Motor neuron (in vitro differentiated cells): ENCODE results near the gene OPCML. TPM values are rescaled to one million over a fixed set of nuclear protein-coding genes. Genes with fewer than 3 reads are reported as not detected.

Source experiments
- ATAC-seq, 8 experiments: fragments of 200-7000 bp; cut with Tn5 transposase; replicated peaks in 6 of 8; 2 replicates each; pipeline ENCODE4 v1.8.0; 2021; ENCODE audit warnings: mild to moderate bottlenecking in 8 of 8, moderate library complexity in 8 of 8
- H3K27ac ChIP-seq, 2 donors: fragments of 250-450 bp; sonication (Bioruptor Pico); 2 replicates each; pipeline ENCODE4 v1.9.0; 2021; ENCODE audit warnings: antibody characterized with exemption in 2 of 2, mild to moderate bottlenecking in 2 of 2, moderate library complexity in 1 of 2
- H3K4me1 ChIP-seq, 2 donors: fragments of 250-450 bp; sonication (Bioruptor Pico); replicated peaks in 1 of 2; 2 replicates each; pipeline ENCODE4 v1.6.1; 2021; ENCODE audit warnings: antibody characterized with exemption in 2 of 2, mild to moderate bottlenecking in 2 of 2, moderate library complexity in 1 of 2
- H3K4me3 ChIP-seq, 5 donors: fragments of 250-450 bp; sonication (Bioruptor Pico); 2 replicates each; pipeline ENCODE4 v1.9.0; 2021; ENCODE audit warnings: antibody characterized with exemption in 5 of 5, mild to moderate bottlenecking in 5 of 5, moderate library complexity in 4 of 5
- WGBS, 10 experiments: fragments of 450-650 bp; shearing (Covaris generic); methylation state at CpG; one replicate each; pipeline ENCODE4 v1.0.0; 2022; 5-methylcytosine and 5-hydroxymethylcytosine counted together
- in situ Hi-C, 9 experiments: fragments of 400-800 bp; cut with MboI; loops; one replicate each; pipeline ENCODE4 v1.15.0; 2021; ENCODE audit warnings: low sequenced_read_pairs in 9 of 9, low pct_unique_long_range_greater_than_20kb in 2 of 9; ENCODE audit not compliant: unreplicated experiment in 9 of 9
- total RNA-seq, 8 experiments: library from RNA; unstranded; fragments of 300-600 nt; gene quantifications; 2 replicates each; pipeline versions ENCODE4 v1.2.3 to v1.2.4, GENCODE V29; 2022

Gene OPCML
- total RNA-seq, 8 experiments from 2014 or later: 0.40 to 20.1 (median 7.2) TPM

DNA sequence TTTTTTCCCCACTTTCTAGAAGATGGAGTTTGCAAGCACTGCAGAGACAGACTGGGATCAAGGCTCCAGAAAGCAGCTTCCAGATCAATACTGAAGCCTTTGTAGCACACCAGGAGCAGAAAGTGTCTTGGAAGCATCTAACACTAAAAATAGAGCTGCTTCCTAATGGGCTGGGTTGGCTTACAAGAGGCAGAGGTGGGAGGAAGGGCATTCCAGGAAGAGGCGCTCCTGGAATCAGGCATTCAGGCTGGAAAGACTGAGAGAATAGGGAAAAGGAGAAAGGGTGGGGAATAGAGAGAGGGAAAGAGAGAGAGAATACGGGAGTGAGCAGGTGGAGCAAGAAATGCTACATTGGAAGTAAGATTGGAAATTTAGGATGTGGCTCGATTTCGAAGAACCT, 395.9 kb downstream of the OPCML start:
- no peak overlapping the region for H3K4me3 ChIP-seq
- ATAC-seq: no peak
- in situ Hi-C loops: loop anchor here in 3 of 9 experiments (25.0 kb wide), 2 partner anchors 676 to 701 kb away; partner anchors contain the start of gene SPATA19 (in 2 of the 3)
- H3K4me1 ChIP-seq: peaks cover 5 to 30% of the 10 kb centered on the region in 2 donors
- WGBS, 10 experiments: 0 to 89% (median 59%) methylated on average over 1 to 4 of the region's 4 CpGs; no CpG with 5 or more reads in 2 of the 10 experiments
- no peak overlapping the region for H3K27ac ChIP-seq

DNA sequence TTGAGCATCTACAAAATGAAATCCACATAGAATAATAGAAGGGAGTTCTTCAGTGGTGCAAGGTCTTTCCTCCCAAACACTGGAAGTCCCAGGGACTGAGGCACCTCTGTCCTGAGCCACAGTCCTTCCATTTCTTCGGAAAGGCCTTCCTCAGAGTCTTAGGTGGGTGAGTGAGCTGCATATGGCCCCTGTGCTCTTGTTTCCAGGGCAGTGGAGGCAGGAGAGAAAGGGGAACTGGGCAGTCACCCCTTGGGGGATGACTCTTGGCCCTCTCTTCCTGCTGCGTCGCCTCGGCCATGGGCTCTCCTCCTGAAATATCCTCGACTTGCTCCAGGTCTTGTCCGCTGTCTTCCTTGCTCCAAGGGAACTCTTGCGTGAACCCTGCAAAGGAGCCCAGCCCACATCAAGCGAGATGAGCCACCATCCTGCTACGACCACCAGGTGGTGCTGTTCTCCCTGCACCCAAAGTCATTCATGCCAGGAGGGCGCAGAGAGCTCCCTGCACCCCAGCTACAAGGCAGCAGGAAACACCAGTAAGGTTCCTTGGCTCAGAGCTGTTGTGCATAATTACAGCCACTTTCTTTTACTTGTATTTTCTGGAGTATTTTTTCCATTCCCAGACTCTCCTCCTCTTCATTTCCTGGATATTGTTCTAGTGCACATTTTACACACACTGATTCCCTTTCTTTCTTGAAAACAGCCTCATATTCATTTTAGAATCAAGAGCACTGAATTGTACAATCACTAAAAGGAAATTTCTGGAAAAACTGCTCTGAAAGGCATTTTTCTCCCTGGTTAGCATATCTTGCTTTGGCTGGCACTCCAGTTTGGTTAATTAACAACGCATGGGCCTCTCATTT, 397.8 kb downstream of the OPCML start:
- in situ Hi-C loops: loop anchor here in 3 of 9 experiments (25.0 kb wide), 2 partner anchors 678 to 703 kb away; partner anchors contain the start of gene SPATA19 (in 2 of the 3)
- peak; percentile 79 to 99 (median 94) for ATAC-seq
- Histone ChIP-seq H3K27ac (no peak overlapping the region), H3K4me1 (peaks cover 5 to 30% of the 10 kb centered on the region in 2 donors), H3K4me3 (no peak overlapping the region)
- WGBS, 10 experiments: 0 to 100% (median 25%) methylated on average over 1 to 8 of the region's 11 CpGs; no CpG with 5 or more reads in 1 of the 10 experiments

DNA sequence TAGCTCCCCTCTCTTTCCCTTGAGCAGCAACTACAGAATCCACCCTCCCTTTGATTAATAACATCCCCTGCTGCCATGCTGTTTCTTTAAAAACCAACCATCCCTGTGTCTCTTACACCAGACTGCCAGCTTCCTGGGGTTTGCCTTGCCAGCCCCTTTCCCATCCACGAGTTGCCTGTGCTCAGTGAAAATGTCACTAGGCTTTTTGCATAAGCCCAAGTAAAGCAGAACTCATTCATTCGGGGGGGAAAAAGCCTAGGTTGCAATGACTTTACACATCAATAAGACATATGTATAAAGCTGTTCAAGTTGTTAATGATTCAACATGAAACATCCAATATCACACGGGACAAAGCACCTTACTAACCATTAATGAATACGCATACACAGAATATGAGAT, 398.7 kb downstream of the OPCML start:
- peak in 2 of 8 experiments; percentile 35 to 70 for ATAC-seq
- peak overlapping the region in 1 of 2 donors; percentile 4 for H3K27ac ChIP-seq
- in situ Hi-C loops: loop anchor here in 3 of 9 experiments (25.0 kb wide), 2 partner anchors 679 to 704 kb away; partner anchors contain the start of gene SPATA19 (in 2 of the 3)
- H3K4me1 ChIP-seq: peaks cover 5 to 30% of the 10 kb centered on the region in 2 donors
- H3K4me3 ChIP-seq: no peak overlapping the region
- 0 to 86% (median 58%) methylated on average over 1 to 4 of the region's 4 CpGs for WGBS, 10 experiments

DNA sequence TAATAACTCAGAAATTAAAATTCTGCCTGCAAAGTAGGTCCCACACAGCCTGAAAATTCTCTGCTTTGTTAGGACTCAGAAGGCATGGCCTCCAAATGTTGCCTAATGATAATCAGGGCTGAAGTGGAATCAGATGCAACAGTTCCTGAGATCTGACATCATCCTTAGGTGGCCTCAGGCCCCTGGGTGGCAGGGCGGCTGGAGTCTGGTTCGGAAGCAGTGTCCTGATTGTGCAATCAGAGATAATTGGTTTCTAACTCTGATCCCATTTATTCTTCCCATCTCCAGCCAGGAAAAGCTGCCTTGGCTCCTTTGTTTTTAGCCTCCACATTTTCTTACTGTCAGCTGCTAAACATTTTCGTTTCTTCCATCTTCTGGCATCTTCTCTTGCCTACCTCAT, 399.3 kb downstream of the OPCML start:
- ATAC-seq: peak in 2 of 8 experiments; percentile 17 to 61
- Histone ChIP-seq H3K27ac (peak overlapping the region in 1 of 2 donors; percentile 4), H3K4me1 (peaks cover 5 to 30% of the 10 kb centered on the region in 2 donors), H3K4me3 (no peak overlapping the region)
- 0 to 100% (median 5%) methylated on average over 1 to 3 of the region's 3 CpGs; no CpG with 5 or more reads in 3 of the 10 experiments for WGBS, 10 experiments
- in situ Hi-C loops: loop anchor here in 3 of 9 experiments (25.0 kb wide), 2 partner anchors 679 to 704 kb away; partner anchors contain the start of gene SPATA19 (in 2 of the 3)

DNA sequence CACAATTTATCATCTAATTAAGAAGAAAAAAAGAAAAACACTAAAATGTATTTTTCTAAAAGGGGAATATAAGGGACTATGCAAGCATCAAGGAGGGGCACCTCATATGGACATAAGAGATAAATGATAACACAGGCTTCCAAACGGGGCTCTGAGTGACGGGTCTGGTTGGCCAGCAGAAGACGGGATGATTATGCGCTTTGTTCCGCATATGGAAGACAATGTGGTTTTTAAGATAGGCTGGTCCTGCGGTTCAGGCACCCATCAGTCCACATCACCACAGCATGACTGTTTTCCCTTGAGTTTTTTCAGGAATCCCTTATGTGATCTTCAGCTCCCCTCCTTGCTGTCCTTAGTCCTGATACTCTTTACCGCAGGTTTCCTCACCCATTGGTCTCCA, 404.6 kb downstream of the OPCML start:
- WGBS, 10 experiments: 40 to 98% (median 81%) methylated on average over 4 to 7 of the region's 7 CpGs; no CpG with 5 or more reads in 4 of the 10 experiments
- Histone ChIP-seq H3K4me1 (peaks cover 7 to 9% of the 10 kb centered on the region in 2 donors), H3K4me3 (no peak overlapping the region), H3K27ac (no peak overlapping the region)
- ATAC-seq: no peak
- in situ Hi-C loops: loop anchor here in 3 of 9 experiments (25.0 kb wide), 2 partner anchors 685 to 710 kb away; partner anchors contain the start of gene SPATA19 (in 2 of the 3)

DNA sequence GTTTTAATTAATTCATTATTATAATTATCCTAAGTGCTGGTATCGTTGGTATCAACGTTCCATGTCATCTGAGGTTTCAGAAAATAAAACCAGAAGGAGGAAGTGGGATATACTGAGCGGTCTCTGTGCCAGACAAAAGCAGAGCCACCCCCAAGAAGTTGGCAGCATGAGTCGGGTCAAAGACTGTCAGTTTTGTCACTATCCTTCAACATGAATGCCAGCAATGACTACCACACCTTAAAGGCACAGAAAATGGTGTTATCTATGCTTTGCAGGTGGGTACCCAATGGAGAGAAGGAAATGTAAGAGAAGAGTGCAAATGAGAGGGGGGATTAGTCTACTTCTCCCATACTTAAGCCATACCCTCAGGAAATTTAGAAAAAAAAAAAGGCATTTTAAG, 408.5 kb downstream of the OPCML start:
- Histone ChIP-seq H3K4me1 (peaks cover 9 to 12% of the 10 kb centered on the region in 2 donors), H3K4me3 (no peak overlapping the region), H3K27ac (no peak overlapping the region)
- 0 to 93% (median 73%) methylated on average over 1 to 4 of the region's 4 CpGs; no CpG with 5 or more reads in 2 of the 10 experiments for WGBS, 10 experiments
- no peak for ATAC-seq
- in situ Hi-C loops: no loop called here

DNA sequence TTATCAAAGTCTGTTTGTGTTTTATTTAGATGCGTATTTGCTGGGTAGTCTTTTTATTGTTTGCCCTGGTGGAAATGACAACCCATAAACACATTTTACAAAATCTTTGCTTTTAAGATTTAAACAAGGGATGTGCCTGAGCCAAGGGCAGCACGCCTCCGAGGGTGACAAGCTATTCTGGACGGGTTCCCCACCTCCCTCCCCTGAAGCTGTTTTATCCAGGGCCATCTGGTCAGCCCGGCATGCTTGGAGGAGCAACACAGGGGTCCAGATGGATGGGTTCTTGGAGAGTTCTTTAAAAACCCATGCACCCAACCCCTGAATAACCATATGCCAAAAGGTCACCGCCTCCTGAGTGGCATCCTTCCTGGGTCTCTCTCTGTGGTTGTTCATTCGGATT, 408.9 kb downstream of the OPCML start:
- no peak for ATAC-seq

DNA sequence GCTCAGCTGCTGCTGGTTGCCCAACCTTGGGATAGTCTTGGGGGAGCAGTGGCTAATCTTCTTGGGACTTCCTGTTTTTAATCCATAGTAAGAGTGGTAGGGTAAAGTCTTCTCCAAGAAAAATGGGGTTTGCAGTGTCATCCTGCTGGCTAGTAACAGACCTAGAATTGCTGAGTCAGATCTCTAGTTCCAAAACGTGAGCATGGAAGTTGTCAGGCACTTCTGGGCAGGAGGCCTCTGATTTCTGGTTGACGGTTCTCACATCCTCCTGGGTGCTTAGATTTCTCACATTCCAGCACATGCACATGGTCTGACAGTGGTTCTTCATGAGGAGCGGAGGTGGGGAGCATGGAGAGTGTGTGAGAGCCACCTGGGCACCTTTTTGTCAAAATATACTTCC, 410.0 kb downstream of the OPCML start:
- Histone ChIP-seq H3K27ac (no peak overlapping the region), H3K4me1 (peaks cover 9 to 12% of the 10 kb centered on the region in 2 donors), H3K4me3 (no peak overlapping the region)
- ATAC-seq: no peak
- 0 to 100% (median 70%) methylated on average over 1 to 3 of the region's 3 CpGs; no CpG with 5 or more reads in 5 of the 10 experiments for WGBS, 10 experiments
- in situ Hi-C loops: no loop called here

More for the DNA sequence above, 408.9 kb downstream of the OPCML start:
- WGBS, 10 experiments: 0 to 100% (median 77%) methylated on average over 1 to 5 of the region's 7 CpGs; no CpG with 5 or more reads in 2 of the 10 experiments
- in situ Hi-C loops: no loop called here
- Histone ChIP-seq H3K27ac (no peak overlapping the region), H3K4me1 (peaks cover 9 to 12% of the 10 kb centered on the region in 2 donors), H3K4me3 (no peak overlapping the region)

DNA sequence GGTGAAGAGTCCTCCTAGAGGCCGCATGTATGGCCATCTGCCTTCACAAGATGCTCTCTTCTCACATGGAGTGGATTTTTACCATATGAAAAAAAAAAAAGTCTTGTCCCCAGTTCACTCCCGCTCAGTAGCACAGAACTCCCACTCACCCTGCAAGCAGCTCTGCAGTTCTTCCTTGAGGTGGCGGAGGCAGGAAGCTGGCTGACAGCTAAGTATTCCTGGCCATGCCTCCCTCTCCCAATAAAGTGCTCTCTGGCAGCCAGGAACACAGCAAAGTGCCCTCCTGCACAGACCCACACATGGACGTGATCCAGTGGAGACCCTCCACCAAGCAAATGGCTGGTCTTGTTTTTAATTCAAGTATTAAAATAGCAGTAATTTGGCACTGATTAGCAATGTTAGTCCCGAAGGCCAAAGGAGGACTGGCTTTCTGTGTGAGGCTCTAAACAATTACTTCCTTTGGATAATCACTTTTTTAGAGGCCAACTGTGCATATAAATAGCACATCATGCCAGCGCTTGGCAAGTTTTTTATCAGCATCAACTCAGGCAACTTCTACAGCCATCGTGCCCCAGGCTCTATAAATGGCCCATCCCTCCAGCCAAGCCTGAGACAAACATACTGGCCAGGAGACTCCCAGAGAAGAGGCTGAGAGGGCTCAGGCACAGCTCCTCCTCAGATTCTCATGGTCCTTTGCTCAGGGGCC, 413.6 kb downstream of the OPCML start:
- Histone ChIP-seq H3K4me1 (peaks cover 9 to 12% of the 10 kb centered on the region in 2 donors), H3K27ac (no peak overlapping the region), H3K4me3 (no peak overlapping the region)
- in situ Hi-C loops: no loop called here
- 50 to 94% (median 72%) methylated on average over 2 to 7 of the region's 7 CpGs; no CpG with 5 or more reads in 4 of the 10 experiments for WGBS, 10 experiments
- ATAC-seq: no peak

DNA sequence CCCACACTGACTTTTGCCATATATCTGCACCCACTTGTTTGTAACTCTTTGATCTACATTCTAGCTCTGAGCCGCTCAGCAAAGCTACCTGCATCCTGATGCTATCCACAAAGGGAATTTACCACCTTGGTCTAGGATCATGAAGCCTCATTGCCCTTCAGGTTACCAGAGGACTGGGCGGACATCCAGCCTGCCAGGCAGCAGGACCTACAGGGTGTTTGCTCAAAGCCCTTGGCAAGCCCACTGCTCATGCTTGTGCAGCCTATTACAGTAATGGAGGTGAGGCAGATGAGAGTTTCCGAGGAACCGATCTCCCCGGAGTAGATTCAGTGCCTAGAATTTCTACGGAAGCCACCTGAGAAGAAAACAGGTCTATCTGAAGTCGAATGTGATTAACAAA, 417.2 kb downstream of the OPCML start:
- no peak for ATAC-seq
- H3K4me3 ChIP-seq: no peak overlapping the region
- WGBS, 10 experiments: 29 to 94% (median 80%) methylated on average over 4 to 7 of the region's 7 CpGs; no CpG with 5 or more reads in 2 of the 10 experiments
- no peak overlapping the region for H3K27ac ChIP-seq
- in situ Hi-C loops: no loop called here
- no peaks in the 10 kb centered on the region for H3K4me1 ChIP-seq

DNA sequence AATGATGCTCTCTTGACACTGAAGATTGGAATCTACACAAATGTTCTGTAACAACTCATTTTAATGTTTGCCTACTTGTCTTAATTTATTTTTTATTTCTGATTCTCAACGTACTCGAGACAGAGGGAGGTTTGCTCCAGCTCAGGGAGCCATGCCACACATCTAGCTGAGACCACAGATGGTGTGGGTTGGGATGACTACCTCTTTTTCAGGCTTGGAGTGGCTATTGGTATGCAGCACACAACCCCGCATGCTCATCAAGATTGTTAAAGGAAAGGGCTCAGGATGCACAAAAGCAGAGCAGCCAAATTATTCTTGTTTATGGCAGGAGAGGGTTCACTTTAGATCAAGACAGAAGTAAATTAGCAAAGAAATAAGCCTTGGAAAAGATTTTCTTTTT, 424.5 kb downstream of the OPCML start:
- H3K27ac ChIP-seq: no peak overlapping the region
- 0 to 69% (median 62%) methylated on average over 2 to 3 of the region's 3 CpGs; no CpG with 5 or more reads in 4 of the 10 experiments for WGBS, 10 experiments

DNA sequence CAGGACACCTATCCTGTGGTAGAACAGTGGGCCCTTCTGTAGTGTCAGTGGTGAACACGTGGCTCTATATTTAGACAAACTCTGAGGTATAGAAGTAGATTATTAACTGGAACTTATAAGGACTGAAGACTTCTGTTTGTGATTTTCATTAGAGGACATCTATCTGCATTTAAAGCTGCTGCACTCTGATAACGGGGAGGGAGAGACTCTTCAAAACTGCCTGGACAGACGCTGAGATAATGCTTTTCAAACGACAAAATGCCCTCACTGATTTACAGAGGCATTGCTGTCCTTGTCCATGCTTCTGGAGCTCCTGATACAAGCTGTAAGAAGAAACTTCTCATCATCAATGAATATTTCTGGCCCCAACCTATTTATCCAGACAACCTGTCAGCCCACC, 425.2 kb downstream of the OPCML start:
- ATAC-seq: no peak
- H3K27ac ChIP-seq: no peak overlapping the region
- H3K4me1 ChIP-seq: peaks cover 4 to 8% of the 10 kb centered on the region in 2 donors
- in situ Hi-C loops: no loop called here
- H3K4me3 ChIP-seq: no peak overlapping the region
- 4 to 92% (median 41%) methylated on average over 1 to 4 of the region's 4 CpGs; no CpG with 5 or more reads in 2 of the 10 experiments for WGBS, 10 experiments

More for the DNA sequence above, 424.5 kb downstream of the OPCML start:
- in situ Hi-C loops: no loop called here
- ATAC-seq: peak in 1 of 8 experiments; percentile 71
- H3K4me1 ChIP-seq: peaks cover 4 to 8% of the 10 kb centered on the region in 2 donors
- H3K4me3 ChIP-seq: no peak overlapping the region
